GM19043 (cell line): ENCODE results near the gene DISC1.

ENCODE experiments used
- ATAC-seq: cut with Tn5 transposase; IDR thresholded peaks from one replicate; pipeline ENCODE4 v1.9.1; 2021; ENCODE audit warnings: low read depth; ENCODE audit not compliant: unreplicated experiment

Gene DISC1

DNA sequence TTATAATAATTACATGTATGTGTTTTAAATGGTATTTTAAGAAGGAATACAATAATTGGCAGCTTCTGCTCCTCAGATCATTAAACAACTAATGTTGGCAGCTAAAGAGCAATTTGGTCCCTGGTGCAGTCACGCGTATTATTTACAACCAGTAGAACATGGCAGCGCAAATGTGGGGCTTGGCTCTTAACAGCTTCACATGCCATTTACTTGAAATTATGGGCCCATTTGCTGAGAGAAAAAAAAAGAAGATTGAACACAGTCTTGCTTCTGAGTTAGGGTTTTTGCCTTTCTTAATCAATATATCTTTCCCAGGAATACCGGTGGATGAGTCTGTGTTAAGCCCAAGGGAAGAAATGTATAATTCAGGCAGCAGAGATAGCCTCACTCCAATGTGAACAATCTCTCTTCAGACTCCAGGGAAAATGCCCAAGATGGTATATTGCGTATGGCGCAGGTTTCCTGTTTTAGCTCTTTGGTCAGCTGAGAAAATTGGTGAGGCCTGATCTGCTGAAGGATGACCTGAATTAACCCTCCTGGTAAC, 174.5 kb downstream of the DISC1 start:
- no peak for ATAC-seq

DNA sequence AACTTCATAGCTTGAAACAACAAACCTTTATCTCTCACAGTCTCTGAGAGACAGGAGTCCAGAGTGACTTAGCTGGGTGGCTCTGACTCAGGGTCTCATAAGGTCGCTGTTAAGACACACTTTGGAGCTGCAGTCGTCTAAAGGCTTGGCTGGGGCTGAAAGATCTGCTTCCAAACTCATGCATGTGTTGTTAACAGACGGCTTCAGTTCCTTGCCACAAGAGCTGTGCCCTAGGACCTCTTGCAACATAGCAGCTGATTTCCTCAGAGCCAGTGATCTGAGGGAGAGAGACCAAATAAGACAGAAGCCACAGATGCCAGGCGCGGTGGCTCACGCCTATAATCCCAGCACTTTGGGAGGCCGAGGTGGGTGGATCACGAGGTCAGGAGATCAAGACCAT, 176.8 kb downstream of the DISC1 start:
- ATAC-seq: no peak

DNA sequence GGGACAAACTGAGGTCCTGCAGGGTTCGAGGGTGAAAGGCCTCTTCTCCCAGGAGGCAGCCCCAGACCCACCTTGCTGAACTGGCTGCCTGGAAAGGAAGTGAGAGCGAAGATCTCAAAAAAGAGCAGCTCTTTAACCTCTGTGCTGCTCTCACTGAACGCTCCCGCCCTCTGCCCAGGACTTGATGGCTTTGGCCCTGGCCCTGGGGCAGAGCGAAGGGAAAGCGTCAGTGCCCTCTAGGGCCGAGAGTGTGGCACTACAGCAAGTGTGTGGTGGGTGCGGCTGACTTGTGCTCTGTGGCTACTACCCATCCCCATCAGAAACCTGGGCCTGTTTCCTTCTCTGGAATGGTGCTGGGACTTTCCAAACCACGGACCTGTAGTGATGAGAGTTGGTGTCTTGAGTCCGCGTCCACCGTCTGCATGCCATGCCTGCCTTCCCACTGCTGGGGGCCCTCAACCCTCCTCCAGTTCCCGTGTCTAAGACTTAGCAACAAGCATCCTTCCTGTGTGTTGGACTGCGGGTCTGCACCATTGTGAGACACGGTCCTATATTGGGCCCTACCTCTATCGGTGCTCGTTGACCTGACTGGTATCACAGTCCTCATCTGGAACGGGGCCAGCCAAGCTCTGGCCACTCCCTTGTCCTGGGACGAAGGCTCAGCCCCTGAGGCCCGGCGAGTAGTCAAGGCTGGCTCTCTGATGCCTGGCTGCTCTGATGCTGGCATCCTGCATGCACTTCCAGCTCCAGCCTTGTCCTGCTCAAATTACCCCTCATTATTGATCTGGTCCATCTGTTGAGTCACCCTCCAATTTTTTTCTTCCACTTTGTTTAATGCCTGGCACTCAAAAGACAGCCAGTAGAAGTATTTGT, 180.3 kb downstream of the DISC1 start:
- peak; percentile 73 for ATAC-seq

DNA sequence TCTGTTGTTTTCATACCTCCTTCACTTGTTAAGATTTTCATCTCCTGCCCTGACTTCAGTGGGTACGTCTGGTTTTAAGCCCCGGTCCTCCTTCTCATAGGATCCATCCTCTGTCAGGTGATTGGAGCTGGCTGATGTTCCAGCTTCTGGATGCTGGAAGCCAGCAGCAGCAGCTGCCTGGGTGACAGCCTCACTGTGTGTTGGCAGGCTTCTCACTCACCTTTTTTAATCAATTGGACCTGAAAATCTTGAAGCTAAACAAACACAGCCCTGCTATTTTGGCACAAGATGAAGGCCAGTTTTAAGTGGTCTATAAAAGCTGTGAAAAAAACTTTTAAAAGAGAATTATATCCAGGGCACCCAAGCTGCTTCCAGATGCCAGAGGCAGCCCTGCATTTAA, 181.0 kb downstream of the DISC1 start:
- no peak for ATAC-seq

DNA sequence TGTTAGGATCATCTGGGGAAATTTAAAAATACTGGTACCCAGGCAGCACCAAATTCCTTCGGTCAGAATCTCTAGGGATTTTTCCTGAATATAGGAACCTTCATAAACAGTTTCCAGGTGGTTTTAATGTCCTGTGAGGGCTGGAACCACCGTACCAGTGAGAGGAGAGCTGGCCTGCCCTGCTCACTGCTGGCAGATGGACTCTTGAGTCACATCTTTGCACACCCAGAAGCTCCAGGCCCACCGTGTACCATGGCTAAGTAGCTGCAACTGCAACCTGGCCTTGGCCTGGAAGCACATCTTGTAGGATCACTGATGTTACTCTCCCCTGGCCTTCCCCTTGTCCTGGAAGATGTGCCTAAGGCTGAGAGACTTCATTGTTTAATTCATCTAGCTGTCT, 181.5 kb downstream of the DISC1 start:
- ATAC-seq: no peak

DNA sequence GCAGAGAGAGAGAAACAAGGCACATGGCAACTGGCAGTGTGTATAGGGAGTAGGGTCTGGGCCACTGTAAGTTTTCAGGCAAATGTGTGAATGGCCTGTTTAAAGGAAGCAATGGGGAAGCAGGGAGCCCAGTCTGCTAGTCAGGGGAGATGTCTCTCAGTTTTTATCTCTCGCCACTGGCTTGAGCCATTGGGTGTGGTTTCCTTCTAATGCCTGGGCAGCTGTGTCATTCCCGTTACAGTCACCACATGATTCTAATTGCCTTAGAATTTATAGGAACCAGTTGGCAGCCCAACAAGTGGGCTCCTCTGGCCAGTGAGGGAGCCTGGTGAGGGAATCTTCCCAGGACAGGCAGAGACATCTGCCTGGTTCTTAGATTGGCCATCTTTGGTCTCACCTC, 182.4 kb downstream of the DISC1 start:
- no peak for ATAC-seq

DNA sequence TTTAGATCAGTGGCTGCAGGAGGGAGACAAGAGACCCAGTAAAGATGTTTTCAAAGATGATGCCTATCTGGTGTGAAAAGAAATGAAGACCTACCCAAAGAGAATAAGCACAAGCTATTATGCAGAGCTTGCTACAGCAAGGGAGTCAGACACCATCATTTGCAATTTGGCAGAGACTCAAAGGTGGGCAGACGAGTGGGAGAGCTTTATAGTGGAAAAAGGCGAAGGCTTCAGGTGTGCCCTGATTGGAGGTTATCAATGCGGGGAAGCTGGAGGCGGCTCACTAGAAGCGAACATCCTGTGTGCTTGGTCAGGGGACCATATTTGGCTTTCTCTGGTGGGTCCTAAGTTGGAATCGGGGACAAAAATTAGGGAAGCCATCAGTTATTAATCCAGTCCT, 183.8 kb downstream of the DISC1 start:
- no peak for ATAC-seq

DNA sequence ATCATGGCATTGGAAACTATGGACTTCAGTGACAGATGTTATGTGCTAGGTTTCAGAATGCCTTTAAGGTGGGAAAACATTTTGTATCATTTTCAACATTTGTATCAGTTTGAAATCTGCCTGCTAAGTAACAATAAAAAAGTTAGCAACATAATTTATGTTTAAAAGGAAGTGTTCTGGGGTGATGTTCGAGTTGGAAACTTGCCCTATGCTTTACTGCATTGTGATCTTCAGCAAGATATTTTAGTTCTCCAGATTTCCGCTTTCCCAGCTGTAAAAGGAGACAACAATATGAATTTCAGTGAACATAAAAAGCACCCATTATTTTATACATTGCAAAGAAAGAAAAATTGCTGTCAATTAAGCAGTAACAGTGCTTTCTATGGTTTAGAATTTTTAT, 187.4 kb downstream of the DISC1 start:
- ATAC-seq: no peak

DNA sequence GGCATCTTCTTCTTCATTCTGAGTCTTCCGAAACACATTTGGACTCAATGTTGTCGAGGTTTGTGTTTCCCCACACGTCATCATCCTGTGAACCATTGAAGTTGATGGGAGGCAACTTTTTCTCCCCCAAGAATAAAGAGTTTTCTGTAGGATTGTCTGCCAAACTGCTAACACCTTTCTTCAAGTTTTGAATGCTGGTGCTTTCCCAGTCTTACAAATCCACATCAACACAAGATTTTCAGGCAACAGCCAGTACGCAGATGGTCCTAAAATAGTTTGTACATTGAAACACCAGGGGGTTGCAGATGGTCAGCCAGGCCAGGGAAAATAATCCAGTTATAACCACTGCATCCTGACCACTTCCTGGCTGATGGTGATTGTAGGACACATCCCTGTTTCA, 187.9 kb downstream of the DISC1 start:
- ATAC-seq: no peak

DNA sequence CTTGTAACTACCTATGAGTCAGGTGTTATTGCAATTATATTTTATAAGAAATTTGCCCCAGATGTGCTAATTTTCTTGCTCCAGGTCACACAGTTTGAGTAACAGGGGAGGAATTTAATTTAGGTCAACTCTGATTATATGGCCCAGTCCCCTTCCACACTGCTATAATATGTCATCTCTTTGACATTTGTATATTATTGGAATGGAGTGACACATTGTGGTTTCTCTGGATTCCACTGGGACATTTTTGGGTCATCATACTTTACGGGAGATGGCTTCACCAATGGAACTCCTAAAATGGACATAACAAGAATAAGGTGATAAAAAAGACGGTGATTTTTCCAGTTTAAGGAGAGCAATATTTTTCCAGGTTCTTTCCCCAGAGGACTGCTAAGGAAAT, 191.2 kb downstream of the DISC1 start:
- ATAC-seq: no peak

DNA sequence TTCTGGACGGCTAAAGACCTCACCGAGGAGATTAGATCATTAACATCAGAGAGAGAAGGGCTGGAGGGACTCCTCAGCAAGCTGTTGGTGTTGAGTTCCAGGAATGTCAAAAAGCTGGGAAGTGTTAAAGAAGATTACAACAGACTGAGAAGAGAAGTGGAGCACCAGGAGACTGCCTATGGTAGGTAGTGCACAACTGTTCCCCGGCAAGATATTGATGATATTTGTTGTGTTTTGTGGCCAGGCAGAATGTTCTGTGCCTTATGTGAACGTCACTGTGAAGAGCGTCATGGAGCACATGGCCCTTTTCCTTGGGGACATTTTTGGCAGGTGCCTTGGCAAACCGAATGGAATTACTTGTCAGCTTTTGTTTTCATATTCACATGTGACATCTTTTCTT, 191.7 kb downstream of the DISC1 start:
- ATAC-seq: no peak

DNA sequence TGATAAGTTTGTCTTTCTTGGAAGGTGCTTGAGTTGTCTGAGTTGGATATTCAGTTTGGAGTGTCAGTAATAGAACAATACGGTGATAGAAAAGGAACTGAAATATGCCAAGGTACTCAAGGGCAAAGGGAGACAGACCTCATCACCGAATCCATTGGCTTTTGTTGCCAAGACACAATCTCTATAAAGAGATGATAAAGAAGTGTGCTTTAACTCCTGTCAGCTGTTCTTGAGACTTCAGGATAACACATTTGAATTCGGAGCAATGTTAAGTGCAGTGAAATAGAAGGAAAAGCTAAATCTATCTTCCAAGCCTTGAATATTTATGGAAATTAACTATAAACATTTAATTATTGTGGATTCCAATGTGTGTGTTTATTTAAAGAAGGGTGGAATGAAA, 194.7 kb downstream of the DISC1 start:
- no peak for ATAC-seq

DNA sequence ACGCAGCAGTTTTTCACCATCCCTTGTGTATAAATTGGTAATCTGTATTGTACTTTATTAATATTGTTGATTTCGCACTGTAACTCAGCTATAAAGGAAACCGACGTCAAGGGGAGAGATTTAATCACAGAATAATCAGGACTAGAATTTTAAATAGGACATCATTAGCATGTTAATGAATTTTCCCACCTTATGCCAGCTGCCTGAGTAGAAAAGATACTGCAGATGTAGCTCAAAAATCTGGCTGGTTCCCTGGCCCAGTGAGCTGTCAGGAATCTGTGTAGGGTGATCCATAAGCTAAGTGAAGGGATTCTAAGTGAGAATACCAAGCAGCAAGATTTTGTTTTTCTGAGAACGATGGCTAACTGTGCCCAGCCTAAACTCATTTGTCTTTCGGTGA, 195.5 kb downstream of the DISC1 start:
- ATAC-seq: no peak

DNA sequence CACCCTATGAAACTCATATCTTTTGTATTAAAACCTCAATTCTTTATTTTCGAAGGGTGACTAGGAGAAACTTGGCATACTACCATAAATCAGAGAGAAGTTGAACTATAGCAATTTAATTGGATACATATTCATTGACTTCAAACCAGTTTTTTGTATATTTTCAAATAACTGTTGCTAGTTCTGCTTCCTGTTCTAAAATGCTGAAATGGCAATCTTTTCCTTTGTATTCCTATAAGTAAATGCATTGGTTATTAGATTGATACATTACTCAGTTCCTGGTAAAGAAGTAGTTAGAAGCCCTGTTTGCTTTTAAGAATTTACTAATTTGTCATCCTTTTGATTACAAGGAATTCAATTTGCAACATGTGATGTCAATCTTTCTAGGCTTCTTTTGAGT, 200.0 kb downstream of the DISC1 start:
- ATAC-seq: no peak

DNA sequence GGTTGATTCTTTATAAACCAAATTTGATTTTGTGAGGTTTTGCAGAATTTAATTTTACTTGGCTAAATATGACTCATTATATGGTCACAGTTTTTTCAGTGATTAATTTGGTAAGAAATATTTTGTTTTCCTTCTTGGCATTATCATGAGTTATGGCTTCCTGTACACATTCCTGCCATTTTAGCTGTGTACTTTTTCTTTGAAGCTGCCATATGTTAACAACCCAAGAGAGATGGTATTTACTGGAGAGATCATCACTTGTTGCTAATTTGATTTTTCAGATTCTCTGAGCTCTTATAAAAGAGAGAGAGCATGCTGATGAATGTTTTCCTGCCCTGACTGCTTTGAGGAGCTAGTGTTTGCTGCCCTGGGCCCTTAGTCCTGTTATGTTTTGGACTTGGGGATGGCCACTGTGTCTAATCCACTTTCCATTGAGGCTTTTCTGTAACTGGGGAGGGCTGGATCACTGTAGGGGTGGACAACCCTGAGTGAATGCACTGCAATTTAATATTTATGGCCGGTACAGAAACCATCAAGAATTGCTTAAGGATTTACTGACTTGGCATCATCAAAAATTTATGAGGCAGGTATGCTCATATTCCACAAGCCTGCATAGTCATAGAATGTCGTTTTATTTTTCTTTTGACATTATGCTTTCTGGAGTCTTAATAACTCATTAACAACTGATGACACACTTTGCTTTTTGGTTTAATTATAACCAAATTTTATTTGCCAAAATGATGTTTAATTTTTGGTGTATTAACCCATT, 200.9 kb downstream of the DISC1 start:
- no peak for ATAC-seq

DNA sequence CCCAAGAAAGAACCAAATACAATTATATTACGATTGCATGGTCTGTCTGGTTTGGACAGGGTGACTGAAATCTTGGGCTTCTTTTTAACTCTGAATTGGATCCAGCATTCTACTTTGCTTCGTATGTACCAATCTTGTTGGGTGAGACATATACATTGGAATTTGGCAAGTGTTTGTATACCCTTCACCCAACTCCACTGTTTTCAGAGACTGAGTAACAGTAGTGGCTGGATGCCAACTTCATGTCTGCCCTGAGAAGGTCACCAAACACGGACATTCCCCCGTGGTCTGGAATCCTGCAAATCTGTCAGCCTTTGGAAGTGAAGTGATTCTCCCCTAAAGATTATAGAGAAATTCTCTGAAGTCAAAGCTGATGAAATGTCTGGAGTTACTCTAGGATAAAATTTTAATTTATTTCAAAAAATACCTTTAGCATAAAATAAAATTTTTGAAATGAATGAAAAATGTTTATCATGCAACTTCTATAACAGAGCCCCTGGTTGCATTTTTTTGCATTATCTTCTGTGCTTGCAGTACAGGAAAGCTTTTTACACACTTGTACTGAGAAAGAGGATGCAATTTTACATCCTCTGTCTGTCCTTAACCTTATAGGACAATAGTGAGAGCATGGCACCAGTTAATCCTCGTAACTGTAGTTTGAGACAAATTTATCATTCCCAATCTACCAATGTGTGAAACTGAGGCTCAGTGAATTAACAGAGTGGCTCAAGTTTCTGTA, 201.8 kb downstream of the DISC1 start:
- no peak for ATAC-seq

DNA sequence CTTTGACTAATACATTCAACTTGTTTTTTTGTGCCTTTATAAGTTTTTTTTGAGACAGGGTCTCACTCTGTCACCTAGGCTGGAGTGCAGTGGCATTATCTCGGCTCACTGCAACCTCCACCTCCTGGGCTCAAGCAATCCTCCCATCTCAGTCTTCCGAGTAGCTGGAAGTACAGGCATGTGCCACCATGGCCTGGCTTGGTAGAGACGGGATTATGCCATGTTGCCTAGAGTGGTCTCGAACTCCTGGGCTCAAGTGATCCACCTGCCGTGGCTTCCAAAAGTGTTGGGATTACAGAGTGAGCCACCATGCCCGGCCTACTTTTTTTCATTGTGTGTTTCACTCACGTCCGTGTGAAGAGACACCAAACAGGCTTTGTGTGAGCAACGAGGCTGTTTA, 202.7 kb downstream of the DISC1 start:
- no peak for ATAC-seq

DNA sequence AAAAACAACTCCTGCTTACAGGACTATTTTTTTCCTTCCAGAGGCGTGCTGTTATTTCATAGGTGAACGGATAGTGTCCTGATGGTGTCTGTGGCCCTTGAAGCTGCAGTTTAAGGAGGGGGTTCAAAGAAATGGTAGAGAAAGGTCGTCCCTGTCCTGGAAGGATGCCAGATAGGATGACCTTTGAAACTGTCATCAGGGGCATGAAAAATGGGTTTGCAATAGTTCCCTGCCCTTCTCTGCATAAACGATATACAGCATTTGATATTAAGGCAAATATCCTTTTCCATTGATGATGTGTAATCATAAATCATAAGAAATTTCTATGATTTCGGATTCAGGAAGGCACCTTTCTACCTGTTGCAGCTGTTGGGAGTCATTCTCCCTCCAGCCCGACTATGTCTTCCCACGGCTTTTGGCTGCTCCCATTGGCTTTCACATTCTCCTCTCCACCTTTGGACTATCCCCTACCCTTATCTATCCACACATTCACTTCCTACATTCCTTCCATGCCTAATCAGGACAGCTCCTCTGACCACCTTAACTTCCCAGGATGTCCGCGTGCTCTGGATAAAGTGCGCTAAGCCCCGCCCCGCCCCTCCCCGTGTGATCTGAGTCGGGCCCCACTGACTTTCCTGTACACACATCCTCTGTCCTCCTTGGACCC, 209.8 kb downstream of the DISC1 start:
- no peak for ATAC-seq

DNA sequence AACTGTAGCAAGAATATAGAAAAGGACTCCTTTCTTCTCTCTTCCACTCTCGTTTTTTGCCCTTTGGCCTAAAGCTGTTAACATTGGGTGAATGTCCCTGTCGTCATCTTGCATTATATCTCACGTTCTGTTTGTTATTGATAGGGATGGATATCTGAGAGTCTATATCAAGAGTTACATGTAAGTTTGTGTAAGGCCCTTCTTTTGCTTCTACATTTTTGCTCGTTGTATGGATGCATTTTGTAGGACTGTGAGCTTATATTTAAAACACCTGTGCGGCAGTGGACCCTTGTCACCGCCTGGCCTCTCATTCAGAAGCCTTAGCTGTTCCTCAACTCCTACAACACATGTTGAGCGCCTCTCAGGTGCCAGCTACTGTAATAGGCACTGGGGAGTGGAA, 211.9 kb downstream of the DISC1 start:
- no peak for ATAC-seq

DNA sequence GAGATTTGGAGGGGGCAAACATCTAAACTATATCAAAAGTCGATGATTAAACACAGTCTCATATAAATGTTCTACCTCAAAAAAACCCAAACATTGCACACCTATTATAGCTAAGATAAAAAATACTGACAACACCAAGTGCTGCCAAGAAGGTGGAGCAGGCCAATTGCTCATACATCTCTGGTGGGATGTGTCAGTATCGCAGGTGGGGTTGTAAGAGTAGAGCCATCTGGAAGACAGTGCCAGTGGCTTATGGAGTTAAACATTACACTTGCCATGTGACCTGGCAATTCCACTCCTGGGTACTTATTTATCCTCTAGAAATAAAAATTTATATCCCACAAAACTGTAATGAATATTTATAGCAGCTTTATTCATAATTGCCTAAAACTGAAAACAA, 213.4 kb downstream of the DISC1 start:
- no peak for ATAC-seq
